Cardiac muscle cell (in vitro differentiated cells and primary cell): Measurements from ENCODE around the gene SLIT3. TPM values are rescaled to one million over a fixed set of nuclear protein-coding genes. Genes with fewer than 3 reads are reported as not detected.

ENCODE experiments used
- DNase-seq, 2 donors: peaks; one replicate each; pipeline versions ENCODE4 v3.0.0 to v3.0.0-alpha.2; 2010 to 2017; ENCODE audit warnings: low read depth in 1 of 2, low spot score in 1 of 2
- H3K27ac ChIP-seq: fragments of 200-600 bp; sonication (generic); 2 replicates; pipeline ENCODE4 v1.5.1; 2016
- H3K27me3 ChIP-seq: fragments of 200-600 bp; sonication (generic); 2 replicates; pipeline ENCODE4 v1.6.0; 2016; ENCODE audit warnings: control low read depth
- H3K36me3 ChIP-seq: fragments of 200-600 bp; sonication (generic); 2 replicates; pipeline ENCODE4 v1.5.1; 2016; ENCODE audit warnings: control low read depth
- H3K4me1 ChIP-seq: fragments of 200-600 bp; sonication (generic); 2 replicates; pipeline ENCODE4 v1.8.1; 2017; ENCODE audit warnings: low read depth, mild to moderate bottlenecking, mixed run types
- H3K4me3 ChIP-seq: fragments of 200-600 bp; sonication (generic); 2 replicates; pipeline ENCODE4 v1.5.1; 2016; ENCODE audit warnings: mild to moderate bottlenecking
- H3K9me3 ChIP-seq: fragments of 200-600 bp; sonication (generic); 2 replicates; pipeline ENCODE4 v1.5.1; 2017; ENCODE audit warnings: low read depth, mild to moderate bottlenecking, control low read depth
- polyA plus RNA-seq: library from polyadenylated mRNA; unstranded; fragments of >200 nt; fragmentation: Nextera tagmentation; extraction: Ambion mirVana; gene quantifications from 2 replicates; pipeline ENCODE4 v1.2.1, GENCODE V29; 2016
- total RNA-seq: library from RNA; depleted of rRNA; stranded (reverse); fragments of >200 nt; gene quantifications from 2 replicates; pipeline ENCODE4 v1.2.3, GENCODE V29; 2016
- TF ChIP-seq, protein P1 (sequence below): IDR thresholded peaks from 2 replicates; pipeline ENCODE4 v1.5.1; 2012; ENCODE audit warnings: low read depth, mild to moderate bottlenecking, low read length

Gene SLIT3
- total and polyA plus RNA-seq, 2 experiments from 2014 or later: 50.7 to 111 TPM

DNA sequence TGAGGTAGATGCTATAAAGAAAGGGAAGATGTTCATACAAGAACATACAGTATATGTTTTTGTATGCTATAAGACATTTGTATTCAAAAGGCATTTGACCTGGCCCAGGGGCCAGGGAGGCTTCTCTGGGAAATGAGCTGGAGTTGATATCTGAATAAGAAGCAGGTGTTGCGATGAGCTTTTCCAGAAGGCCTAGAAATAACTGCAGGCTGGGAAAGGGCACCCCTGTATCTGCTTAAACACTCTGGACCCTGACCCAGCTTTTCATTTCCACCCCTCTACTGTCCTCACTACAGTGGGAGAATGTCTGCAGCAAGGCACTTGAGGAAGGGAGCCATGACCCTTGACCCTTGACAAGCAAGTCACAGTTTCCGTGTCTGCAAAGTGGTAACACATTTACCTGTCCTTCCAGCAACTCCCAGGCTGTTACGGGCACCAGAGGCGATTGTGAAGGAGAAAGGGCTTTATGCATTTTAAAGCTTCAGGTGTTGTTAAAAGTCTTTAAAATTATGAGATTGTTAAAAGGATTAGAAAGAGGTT is 633.6 kb downstream of the SLIT3 start:
- TF ChIP-seq, protein P1, sequence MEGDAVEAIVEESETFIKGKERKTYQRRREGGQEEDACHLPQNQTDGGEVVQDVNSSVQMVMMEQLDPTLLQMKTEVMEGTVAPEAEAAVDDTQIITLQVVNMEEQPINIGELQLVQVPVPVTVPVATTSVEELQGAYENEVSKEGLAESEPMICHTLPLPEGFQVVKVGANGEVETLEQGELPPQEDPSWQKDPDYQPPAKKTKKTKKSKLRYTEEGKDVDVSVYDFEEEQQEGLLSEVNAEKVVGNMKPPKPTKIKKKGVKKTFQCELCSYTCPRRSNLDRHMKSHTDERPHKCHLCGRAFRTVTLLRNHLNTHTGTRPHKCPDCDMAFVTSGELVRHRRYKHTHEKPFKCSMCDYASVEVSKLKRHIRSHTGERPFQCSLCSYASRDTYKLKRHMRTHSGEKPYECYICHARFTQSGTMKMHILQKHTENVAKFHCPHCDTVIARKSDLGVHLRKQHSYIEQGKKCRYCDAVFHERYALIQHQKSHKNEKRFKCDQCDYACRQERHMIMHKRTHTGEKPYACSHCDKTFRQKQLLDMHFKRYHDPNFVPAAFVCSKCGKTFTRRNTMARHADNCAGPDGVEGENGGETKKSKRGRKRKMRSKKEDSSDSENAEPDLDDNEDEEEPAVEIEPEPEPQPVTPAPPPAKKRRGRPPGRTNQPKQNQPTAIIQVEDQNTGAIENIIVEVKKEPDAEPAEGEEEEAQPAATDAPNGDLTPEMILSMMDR: no peak
- peaks cover 19% of the 10 kb centered on the region for H3K4me1 ChIP-seq
- peak in 1 of 2 donors; percentile 71 for DNase-seq
- H3K36me3 ChIP-seq: no peaks in the 10 kb centered on the region
- no peaks in the 10 kb centered on the region for H3K27me3 ChIP-seq
- H3K9me3 ChIP-seq: no peaks in the 10 kb centered on the region
- H3K4me3 ChIP-seq: no peak overlapping the region
- H3K27ac ChIP-seq: peak overlapping the region; percentile 82

DNA sequence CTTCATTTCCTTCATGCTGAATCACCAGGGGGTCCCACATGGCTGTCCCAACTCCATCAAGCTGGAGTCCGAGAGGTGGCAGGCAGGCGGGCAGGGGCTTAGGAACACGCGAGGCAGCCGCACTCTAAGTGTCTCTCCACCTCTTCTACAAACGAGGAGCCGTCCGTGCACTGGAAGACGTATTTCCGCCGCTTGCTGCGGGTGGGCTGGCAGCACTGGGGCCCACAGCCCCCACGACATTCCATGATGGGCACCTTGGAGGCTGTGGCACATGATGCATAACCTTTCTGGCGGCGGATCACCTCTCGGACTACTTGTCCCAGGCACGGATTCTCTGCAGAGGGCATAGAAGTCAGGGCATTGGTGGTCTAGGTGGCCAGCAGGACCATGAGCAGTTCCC is 634.6 kb downstream of the SLIT3 start:
- DNase-seq: no peak
- Histone ChIP-seq H3K27me3 (no peaks in the 10 kb centered on the region), H3K9me3 (no peaks in the 10 kb centered on the region), H3K4me3 (no peak overlapping the region), H3K4me1 (peaks cover 19% of the 10 kb centered on the region), H3K36me3 (no peaks in the 10 kb centered on the region), H3K27ac (peak overlapping the region; percentile 82)
- TF ChIP-seq, protein P1: no peak

DNA sequence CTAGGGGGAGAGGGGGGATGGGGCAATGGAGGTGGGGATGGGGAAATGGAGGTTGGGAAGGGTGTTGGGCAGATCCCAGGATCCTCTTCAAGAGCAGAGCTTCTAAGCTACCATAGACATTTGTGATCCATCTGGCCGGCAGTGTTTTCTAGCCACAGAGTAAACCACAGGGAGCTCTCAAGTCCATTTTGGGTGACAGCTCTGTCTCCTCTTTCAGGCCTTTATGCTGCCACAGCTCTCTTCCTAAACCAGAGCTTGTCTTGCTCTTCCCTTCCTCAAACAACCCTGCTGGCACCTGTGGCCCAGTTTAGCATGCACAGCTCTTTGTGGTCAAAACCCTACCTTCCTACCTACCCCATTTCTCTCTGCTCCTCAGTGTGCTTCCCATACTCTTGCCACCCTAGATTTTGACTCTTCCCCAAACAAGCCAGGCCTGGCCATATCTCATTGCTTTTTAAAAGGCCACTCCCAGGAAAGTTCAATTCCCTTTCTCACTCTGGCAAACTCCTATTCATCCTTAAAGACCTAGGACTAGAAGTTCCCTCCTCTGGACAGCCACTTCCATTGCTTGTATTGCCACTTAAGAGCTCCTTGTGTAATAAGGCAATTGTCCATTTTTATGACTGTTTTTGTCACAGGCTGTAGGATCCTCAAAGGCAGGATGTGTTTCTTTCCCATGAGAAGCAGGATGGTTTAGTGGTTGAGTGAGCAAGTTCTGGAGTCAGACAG is 637.5 kb downstream of the SLIT3 start:
- Histone ChIP-seq H3K36me3 (no peaks in the 10 kb centered on the region), H3K4me3 (no peak overlapping the region), H3K27ac (no peak overlapping the region), H3K4me1 (peaks cover 11% of the 10 kb centered on the region), H3K9me3 (no peaks in the 10 kb centered on the region), H3K27me3 (no peaks in the 10 kb centered on the region)
- DNase-seq: no peak
- TF ChIP-seq, protein P1: no peak

DNA sequence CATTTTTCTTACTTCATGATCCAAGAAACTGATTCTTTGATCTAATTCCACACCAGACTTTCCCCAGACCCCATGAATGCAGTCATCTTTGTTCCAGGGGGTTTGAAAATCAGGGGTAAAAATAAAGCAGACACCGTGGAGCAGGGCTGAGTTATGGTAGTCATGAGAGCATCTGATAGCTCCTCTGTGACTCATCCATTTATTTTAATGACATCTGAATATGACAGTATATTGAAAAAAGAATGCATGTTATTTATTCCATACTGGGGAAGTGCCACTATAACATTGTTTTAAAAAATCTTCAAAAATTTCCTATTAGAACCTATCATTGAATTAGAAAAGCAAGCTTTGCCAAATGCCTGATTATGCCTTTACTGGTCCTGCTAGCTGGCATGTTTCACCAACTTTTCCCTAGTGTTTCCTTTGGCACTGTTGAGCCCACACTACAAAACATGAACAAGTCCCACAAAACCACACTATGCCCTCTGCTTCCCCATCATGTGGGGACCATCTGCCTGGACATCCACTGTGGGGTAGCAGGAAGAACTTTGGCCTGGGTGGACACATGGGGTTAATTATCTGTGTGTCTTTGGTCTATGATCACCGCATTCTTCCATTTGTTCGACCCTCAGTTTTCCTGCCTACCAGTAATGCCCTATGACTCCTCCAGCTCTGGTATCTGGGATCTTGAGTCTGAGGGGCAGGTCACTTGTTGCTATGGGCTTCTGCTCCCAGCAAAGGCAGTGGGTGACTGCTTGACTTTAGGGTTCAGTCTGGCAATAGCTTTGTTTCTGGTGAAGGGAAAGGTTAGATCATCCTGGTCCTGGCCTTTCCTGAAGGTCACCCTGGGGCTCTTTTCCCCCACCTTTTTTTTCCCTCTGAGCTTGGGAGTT is 639.1 kb downstream of the SLIT3 start:
- Histone ChIP-seq H3K36me3 (no peaks in the 10 kb centered on the region), H3K27ac (no peak overlapping the region), H3K4me3 (no peak overlapping the region), H3K27me3 (no peaks in the 10 kb centered on the region), H3K4me1 (peaks cover 7% of the 10 kb centered on the region), H3K9me3 (no peaks in the 10 kb centered on the region)
- TF ChIP-seq, protein P1: no peak
- DNase-seq: no peak

DNA sequence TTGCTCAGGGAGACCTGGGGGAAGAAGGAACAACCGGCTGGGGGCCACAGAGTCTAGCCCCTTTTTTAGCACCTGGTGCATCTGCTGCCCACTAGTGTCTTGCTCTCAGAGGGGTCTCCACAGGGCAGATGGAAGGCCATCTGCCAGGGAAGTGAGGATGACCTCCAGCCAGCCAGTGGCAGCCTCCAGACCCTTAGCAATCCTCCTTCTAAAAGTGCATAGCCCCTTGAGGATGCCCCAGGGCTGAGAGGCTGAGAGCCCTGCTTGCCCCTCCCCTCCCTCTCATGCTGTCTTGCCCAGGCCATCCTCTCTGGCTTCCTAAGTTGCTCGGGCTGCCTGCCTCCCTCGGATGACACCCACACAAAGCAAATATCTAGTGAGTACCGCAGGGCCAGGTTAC is 640.2 kb downstream of the SLIT3 start:
- Histone ChIP-seq H3K4me1 (peaks cover 7% of the 10 kb centered on the region), H3K9me3 (no peaks in the 10 kb centered on the region), H3K36me3 (no peaks in the 10 kb centered on the region), H3K27me3 (no peaks in the 10 kb centered on the region), H3K4me3 (no peak overlapping the region), H3K27ac (no peak overlapping the region)
- no peak for DNase-seq
- TF ChIP-seq, protein P1: no peak
